Measurements from ENCODE around the gene PRX.
"Not testable (repeated sequence)": the region's sequence is repeated elsewhere in the genome, so short reads cannot be mapped to it uniquely, and the experiment has no call there.

The PRX gene

DNA sequence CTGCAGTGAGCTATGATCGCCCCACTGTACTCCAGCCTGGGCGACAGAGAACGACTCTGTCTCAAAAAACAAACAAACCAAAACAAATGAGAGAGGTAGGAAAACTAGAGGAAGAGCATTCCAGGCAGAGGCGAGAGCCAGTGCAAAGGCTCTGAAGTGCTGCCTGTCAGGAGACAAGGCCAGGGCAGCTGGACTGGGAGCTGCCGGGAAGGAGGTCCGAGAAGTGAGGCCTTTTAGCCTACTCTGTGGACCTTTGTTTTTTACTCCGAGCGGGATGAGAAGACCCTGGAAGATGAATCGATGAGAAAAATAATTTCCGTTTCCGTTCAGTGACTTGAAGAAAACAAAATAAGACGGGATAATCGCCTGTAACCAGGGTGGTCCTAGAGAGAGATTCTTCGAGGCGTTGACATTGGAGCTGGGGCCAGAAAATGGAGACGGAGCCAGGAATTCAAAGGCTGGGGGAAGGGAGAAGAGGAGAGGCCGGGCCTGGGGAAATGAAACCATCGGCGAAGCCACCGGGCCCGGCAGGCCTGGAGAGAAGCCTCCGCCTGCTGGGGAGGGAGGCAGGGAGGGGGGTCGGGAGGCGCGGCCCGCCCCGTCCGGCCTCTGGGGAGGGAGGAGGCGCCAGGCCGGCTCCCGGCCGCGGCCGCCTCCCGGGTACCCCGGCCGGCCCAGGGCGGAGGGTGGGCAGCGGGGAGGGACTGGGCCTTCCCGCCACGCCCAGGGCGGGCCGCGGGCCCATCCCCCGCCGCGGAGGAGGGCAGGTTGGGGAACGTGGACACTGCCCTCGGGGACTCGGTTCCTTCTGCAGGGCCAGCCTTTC lies 20.4 kb upstream of the PRX start:
- no peak for DNase-seq (ENCODE audit: low read depth in 3 of 3, low spot score in 1 of 3)

DNA sequence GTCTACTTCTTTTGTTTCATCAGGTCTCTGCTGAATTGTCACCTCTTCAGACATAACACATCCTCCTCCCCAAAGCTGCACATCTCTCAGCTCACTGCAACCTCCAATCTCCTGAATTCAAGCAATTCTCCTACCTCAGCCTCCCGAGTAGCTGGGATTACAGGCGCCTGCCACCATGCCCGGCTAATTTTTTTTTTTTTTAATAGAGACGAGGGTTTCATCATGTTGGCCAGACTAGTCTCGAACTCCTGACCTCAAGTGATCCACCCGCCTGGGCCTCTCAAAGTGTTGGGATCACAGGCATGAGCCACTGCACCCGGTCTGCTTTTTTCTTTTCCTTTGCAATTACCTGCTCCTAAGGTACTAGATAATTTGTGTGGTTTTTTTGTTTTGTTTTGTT lies 19.6 kb upstream of the PRX start:
- not testable (repeated sequence) for DNase-seq (ENCODE audit: low read depth in 3 of 3, low spot score in 1 of 3)

DNA sequence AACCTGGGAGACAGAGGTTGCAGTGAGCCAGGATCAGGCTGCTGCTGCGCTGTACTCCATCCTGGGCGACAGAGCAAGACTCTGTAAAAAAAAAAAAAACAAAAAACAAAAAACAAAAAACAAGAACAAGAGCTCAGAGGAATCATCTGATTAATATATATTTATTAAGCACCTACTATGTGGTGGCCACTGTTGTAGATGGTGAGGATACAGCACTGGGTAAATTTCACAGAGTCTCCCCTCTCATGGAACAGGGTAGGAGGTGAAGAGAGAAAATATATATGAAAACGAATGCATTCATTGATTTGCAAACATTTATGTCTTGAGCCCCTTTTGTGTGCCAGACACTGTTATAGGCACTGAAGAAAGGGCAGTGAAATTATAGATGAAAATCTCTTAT lies 18.5 kb upstream of the PRX start:
- no peak for DNase-seq (ENCODE audit: low read depth in 3 of 3, low spot score in 1 of 3)

DNA sequence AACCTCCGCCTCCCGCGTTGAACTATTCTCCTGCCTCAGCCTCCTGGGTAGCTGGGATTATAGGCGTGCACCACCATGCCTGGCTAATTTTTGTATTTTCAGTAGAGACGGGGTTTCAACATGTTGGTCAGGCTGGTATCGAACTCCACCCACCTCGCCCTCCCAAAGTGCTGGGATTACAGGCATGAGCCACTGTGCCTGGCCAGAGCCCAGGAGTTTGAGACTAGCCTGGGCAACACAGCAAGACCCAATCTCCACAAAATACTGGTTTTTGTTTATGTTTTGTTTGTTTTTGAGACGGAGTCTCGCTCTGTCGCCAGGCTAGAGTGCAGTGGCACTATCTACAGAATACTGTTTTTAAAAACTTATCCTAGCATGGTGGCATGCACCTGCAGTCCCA lies 17.1 kb upstream of the PRX start:
- DNase-seq (ENCODE audit: low read depth in 3 of 3, low spot score in 1 of 3) = not testable (repeated sequence)

DNA sequence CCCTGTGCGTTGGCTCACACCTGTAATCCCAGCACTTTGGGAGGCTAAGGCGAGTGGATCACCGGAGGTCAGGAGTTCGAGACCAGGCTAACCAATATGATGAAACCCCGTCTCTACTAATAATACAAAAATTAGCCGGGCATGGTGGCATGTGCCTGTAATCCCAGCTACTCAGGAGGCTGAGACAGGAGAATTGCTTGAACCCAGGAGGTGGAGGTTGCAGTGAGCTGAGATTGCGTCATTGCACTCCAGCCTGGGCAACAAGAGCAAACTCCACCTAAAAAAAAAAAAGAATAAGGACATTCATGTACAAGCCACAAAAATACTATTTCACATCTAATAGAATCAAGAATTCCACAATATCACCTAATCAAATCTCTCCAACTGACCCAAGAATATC lies 15.0 kb upstream of the PRX start:
- not testable (repeated sequence) for DNase-seq (ENCODE audit: low read depth in 3 of 3, low spot score in 1 of 3)

DNA sequence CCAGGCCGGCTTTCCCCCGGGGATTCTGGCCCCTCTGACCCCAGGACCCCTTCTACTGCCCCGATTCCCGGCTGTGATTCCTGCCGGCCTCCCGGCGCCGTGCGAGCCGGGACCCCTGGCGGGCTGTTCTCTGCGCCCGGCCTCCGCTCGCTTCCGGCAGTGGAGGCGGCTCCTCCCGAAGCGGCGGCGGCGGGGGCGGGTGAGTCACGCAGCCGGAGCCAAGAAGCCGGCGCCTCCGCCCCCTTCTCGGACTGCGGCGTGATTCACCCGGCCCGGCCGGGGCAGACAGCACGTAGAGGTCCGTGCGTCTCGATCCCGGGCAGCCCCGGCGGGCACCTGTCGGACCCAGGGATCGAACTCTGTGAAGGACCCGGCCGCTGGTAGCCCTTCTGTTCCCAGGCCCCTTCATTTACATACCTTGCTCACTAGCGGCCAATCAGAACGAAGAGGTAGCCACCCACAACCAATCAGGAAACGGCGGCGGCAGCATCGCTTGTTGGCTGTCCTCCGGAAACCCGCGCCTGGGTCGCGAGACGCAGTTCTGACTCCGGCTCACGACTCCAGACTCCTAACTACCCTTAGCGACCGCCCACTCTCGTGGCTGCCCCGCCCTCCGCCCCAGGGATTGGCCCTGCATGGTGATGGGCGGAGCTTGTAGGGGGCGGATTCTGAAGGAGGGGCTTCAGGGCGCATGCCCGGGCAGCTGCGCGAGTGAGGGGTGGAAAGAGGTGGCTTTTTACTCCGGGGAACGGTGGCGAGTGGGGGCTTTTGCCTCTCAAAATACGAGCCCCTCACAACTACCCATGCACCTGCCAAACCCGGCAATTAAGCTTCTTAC lies 12.5 kb upstream of the PRX start, which contains the start of gene SERTAD1:
TSS of gene SERTAD1 (minus strand) at position 543 of the 838 bp plus-strand sequence. CDS start 2,446 bp downstream, outside the sequence.
- peak; percentile 100 for DNase-seq (ENCODE audit: low read depth in 3 of 3, low spot score in 1 of 3)

DNA sequence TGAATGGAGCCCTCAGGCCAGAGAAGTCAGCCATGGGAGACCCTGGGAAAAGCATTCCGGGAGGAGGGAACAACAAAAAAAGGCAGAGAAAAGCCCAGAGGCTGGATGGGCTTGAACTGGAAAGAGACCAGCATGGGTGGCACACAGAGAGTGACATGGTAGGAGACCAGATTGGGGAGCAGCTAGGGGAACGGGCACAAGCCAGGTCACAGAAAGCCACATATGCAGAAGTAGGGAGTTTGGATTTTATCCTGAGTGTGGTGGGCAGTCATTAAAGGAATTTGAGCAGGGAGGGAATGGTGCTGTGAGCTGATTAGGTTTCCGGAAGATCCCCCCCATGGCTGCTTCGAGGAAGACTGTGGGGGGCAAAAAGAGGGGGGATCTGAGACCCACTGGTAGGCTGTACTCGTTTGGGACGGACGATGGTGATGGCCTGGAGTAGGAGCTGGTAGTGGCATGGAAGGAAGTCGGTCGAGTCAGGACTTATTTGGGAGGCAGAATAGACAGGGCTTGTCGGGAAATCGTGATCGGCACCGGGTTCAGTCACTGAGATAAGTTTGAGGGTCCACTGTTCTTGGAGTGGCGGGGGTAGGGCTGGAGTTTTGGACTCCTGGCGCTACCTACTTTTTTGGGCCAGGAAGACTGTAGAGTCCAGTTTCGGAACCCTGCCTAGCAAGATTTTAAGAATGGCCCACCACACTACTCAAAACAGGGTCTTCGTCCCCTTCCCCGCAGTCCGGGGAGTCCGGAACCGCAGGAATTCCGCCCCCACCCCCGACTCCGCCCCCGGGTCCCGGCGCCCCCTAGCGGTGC lies 11.7 kb upstream of the PRX start:
- DNase-seq (ENCODE audit: low read depth in 3 of 3, low spot score in 1 of 3) = no peak

DNA sequence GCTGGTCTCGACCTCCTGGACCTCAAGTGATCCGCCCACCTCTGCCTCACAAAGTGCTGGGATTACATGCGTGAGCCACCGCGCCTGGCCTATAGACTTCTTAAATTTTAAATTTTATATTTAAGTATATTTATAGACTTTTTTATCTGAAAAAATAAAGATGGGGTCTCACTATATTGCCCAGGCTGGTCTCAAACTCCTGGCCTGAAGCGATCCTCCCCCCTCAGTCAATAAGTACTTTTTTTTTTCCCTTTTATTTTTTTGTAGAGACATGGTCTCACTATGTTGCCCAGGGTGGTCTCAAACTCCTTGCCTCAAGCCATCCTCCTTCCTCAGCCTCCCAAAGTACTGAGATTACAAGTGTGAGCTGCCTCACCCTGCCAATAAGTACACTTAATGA lies 10.8 kb upstream of the PRX start:
- no peak for DNase-seq (ENCODE audit: low read depth in 3 of 3, low spot score in 1 of 3)

DNA sequence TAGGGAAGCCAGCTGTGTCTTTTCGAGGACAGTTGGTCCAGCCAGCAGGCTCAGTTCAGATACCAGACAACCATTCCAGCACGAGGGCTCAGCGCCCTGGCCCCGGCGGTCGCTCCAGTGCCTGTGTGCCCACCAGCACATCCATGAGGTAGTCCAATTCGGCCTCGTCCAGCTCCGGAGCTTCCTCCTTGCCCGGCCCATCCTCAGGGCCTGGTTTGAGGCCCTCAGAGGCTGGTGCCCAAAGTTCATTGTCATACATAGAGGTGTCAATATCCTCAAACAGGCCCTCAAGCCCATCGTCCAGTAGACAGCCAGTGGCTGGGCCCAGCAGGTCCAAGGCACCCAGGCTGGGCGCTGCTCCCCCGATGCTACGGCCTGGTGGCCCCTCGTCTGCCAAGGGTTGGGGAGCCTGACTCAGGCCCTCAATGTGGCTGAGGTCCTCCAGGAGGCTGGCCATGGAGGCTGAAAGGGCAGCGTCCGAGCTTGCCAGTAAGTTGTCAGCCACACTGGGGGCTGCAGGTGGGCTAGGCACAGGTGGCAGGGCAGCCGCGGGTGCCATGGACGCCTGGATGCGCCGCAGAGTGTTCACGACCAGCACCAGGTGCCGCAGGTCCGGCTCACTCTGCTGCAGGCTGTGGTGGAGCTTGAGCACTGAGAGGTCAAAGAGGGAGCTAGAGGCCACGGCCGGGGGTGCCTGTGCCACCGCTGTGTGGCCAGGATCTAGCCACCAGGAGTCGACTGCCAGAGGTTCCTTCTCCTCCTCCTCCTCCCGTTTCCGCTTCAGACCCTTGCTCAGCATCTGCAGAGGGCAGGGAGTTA lies 9.8 kb upstream of the PRX start:
- DNase-seq (ENCODE audit: low read depth in 3 of 3, low spot score in 1 of 3) = no peak

DNA sequence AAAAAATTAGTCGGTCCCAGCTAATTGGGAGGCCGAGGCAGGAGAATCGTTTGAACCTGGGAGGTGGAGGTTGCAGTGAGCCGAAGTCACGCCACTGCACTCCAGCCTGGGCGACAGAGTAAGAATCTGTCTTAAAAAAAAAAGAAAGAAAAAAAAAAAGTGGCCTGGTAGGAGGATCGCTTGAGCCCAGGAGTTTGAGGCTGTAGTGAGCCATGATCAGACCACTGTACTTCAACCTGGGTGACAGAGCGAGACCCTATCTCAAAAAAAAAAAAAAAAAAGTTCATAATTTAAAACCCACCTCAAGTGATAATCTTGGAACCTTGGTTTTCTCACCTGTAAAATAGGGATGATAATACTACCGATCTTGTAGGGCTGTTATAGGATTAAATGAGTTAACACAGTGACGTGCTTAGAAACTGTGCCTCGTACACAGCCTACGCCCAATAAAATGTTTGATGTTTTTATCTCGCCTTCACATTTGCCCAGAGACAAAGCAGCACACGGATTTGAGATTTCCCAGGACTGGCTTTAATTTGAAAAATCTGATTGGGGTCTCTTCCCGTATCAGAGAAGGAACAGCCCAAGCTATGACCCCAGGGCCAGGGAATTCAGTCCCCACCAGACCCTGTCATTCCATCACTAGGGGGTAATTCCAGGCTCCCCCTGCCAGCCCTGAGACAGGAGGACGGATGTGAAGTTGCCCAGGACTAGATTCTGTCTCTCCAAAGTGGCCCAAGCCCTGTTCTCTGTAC lies 9.0 kb upstream of the PRX start:
- DNase-seq (ENCODE audit: low read depth in 3 of 3, low spot score in 1 of 3) = no peak

DNA sequence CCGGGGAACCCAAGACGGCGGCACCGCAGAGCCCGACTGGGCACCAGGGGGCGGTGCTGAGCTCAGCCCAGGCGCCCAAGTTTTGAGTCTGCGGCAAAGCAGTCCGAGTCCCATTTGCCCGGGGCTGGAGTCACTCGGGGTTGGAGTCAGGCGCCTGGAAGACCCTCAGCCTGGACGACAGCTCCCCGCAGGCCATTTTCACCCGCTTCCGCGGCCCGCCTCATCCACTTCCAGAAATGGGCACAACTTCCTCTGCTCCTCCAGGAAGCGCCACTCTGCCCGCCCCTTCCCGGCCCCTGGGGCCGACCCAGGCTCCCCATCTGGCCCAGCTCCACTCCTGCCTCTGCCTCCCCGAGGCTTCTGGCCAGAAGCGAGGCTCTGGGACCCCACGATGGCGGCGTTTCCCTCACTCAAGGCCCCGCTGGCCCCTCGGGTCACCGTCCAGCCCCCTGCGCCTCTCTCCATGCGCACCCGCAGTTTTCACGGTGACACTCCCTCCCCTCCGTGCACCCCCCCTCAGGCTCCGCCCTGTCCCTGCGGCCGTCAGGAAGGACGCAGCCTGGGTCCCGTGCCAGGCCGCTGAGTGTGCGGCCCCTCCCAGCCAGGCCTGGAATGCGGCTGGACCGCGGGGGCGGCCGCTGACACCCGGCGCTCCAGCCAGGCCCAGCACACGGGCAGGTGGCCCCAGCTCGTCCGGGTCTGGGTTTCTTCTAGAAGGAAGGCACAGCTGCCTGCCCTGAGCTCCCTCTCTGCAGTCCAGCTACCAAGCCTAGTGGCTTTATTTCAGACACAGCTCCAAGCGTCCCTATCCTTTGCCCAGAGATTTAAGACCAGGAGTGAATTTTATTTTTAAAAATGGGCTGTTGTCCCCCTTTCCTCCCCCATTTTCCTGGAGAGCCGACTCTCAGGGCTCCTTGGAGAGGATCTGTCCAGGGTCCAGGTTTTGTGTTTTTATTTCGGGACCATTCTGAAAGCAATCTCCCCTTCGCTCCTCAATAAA lies 7.9 kb upstream of the PRX start:
- DNase-seq (ENCODE audit: low read depth in 3 of 3, low spot score in 1 of 3) = peak in 2 of 3 donors; percentile 44 to 60

DNA sequence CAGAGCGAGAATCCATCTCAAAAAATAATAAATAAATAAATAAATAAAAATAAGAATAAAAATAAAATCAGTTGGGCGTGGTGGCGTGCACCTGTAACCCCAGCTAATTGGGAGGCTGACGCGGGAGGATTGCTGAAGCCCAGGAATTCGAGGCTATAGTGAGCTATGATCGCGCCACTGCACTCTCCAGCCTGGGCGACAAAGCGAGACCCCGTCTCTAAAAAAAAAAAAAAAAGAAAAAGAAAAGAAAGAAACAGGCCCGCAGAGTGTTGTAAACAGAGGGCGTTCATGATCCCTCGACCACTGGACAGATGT lies 7.2 kb upstream of the PRX start:
- no peak for DNase-seq (ENCODE audit: low read depth in 3 of 3, low spot score in 1 of 3)

DNA sequence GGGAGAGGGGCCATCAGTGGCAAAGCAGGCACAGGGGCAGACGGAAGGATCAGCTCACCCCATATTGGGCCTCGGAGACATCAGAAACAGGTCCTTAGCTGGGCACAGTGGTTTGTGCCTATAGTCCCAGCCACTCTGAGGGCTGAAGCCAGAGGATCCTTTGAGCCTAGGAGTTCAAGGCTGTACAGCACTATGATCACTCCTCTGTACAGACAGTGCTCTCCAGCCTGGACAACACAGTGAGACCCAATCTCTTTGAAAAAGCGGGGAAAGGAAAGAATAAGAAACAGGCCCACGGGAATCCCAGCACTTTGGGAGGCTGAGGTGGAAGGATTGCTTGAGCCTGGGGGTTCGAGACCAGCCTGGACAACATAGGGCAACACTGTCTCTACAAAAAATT lies 6.6 kb upstream of the PRX start:
- DNase-seq (ENCODE audit: low read depth in 3 of 3, low spot score in 1 of 3) = no peak

DNA sequence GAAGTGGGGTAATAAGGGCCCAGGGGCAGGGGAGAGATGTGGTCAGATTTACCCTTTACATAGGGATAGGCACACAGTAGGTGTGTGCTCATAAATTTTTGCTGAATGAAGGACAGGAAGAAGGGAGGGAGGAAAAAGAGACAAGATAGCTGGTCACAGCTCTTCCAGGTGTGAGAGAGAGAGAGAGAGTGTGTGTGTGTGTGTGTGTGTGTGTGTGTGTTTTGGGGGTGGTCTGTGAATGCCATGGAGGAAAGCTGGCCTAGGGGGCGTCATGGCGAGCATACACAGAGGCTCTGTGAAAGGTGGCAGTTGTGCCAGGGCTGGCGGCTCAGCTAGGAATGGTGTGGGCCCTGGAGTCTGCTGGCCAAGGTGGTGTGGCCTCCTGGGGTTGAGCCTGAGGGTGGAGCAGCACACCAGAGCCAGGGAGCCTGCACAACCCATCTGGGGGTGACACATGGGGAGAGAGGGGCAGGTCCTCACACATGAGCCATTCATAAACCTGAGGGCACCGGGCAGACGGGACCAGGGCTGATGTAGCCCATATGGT lies 6.0 kb upstream of the PRX start:
- no peak for DNase-seq (ENCODE audit: low read depth in 3 of 3, low spot score in 1 of 3)

DNA sequence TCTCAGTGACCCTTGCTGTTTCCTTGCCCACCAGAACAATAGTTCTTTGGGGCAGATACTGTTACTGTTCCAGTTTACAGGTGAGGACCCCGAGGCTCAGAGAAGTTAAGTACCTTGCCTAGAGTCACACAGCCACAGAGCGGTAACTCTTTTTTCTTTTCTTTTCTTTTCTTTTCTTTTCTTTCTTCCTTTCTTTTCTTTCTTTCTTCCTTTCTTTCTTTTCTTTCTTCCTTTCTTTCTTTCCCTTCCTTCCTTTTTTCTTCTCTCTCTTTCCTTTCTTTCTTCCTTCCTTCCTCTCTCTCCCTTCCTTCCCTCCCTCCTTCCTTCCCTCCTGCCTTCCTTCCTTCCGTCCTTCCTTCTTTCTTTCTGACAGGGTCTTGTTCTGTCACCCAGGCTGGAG lies 4.9 kb upstream of the PRX start:
- DNase-seq (ENCODE audit: low read depth in 3 of 3, low spot score in 1 of 3) = no peak

DNA sequence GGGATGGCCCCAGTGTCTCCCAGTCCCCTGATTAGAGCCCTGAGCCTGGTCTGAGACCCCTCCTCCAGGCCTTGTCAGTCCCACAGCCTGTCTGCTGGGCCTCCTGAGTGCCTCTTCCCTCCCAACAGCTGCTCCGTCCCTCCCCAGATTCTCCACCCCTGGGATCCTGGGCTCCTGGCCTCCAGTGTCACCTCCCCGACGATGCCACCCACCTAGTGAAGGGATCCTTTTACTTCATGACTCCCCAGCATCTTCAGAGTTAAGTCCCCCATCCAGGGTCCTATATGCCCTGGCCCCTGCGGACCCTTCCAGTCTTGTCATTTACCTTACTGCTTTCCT lies 4.4 kb upstream of the PRX start:
- no peak for DNase-seq (ENCODE audit: low read depth in 3 of 3, low spot score in 1 of 3)

DNA sequence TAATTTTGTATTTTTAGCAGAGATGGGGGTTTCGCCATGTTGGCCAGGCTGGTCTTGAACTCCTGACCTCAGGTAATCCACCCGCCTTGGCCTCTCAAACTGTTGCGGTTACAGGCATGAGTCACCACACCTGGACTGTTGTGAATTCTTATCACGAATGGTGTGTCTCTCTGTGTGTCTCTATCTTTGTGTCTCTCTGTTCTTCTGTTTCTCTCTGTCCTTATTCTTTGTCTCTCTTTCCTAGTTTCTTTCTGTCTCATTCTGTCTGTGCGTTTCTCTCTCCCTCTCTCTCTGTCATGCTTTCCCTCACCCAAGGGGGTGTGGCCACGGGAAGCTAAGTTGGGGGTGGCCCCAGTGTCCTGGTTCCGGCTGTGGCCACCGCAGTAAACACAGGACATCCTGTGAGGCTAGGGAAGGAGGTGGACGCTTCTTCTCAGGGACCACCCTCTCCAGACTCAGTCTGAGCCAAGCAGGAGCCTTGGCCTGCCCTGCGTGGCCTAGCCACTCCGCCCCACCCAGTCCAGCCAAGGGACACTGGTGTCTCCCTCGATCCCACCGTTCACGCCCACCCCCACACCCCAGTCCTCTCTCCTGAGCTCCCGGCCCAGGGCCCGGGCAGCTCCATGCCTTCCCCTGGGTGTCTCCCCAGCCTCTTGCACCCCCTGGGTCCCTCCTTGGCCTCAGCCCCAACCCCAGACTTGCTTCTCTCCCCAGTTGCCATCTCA lies 3.9 kb upstream of the PRX start:
- no peak for DNase-seq (ENCODE audit: low read depth in 3 of 3, low spot score in 1 of 3)

DNA sequence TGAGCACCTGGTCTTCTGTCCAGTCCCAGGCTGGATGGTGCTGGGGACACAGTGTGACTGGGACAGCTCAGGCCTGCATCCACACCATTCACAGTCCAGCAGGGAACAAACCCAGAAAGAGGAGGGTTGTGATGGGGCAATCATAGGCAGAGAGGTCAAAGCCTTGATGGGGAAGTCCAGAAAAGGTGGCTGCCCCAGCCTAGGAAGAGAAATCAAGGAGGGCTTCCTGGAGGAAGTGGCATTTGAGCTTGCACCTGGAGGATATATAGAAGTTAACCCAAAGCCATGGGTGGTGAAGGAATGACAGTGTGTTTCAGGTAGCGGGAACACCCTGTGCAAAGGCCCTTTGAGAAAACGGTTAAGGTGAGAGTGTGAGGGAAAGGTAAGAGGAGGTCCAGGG lies 2.6 kb upstream of the PRX start:
- no peak for DNase-seq (ENCODE audit: low read depth in 3 of 3, low spot score in 1 of 3)
